Measurements from ENCODE around the gene ADAMTS15. TPM values are rescaled to one million over a fixed set of nuclear protein-coding genes. Genes with fewer than 3 reads are reported as not detected.
A peak's percentile ranks its signal among the peaks of the same experiment; 100 is the strongest.

The ADAMTS15 gene
- total RNA-seq, 2 donors from 2014 or later: 4.0 to 9.9 TPM

DNA sequence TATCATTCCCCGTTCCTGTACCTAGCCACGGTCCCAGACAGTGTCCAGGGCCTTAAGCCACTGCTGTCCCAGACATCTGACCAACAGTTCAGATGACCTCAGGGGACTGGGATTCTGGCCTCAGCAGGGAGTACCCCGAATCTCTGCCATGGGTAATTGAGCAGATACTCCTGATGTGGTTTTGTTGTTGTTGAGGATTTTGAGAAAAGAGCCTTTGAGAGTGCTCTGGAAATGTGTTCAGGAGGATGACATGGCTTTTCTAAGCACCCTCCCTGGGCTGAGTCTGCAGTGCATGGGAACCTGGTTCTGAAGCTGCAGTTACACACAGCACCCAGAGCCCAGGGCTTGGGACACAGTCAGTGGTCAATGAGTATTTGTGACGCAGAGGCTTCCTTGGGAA is 30.4 kb downstream of the ADAMTS15 start:
- peak; percentile 15 for DNase-seq
- H3K9me3 ChIP-seq: no peaks in the 10 kb centered on the region
- H3K4me3 ChIP-seq: no peak overlapping the region
- no peaks in the 10 kb centered on the region for H3K27me3 ChIP-seq
- H3K36me3 ChIP-seq: no peaks in the 10 kb centered on the region
- no peak overlapping the region for H3K9ac ChIP-seq (ENCODE audit: low read depth in 2 of 2, low read length in 2 of 2)
- TF ChIP-seq CTCF (IDR thresholded peaks at IDR 0.05): no peak
- H3K27ac ChIP-seq: no peak overlapping the region
- intact Hi-C loops (cut with DNase I): no loop called here
- H3K4me1 ChIP-seq: no peaks in the 10 kb centered on the region

DNA sequence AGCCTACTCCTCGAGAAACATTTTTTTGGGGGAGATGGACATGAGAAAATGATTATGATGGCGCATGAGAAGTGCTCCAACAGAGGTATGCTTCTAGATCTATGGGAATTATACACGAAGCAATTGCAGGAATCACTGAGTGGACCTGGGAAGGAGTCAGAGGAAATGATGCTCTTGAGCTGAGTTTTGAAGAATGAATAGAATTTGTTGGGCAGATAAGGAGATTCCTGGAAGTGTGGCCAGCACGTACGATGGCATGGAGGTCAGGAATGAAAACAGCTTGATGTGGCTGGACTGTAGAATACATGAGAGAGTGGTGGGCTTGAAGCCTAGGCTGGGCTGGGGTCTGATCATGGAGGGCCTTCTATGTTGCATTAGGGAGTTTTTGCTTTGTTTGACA is 31.7 kb downstream of the ADAMTS15 start:
- Histone ChIP-seq H3K4me1 (no peaks in the 10 kb centered on the region), H3K4me3 (no peak overlapping the region), H3K9ac (ENCODE audit: low read depth in 2 of 2, low read length in 2 of 2) (no peak overlapping the region), H3K27ac (no peak overlapping the region), H3K36me3 (no peaks in the 10 kb centered on the region), H3K9me3 (no peaks in the 10 kb centered on the region), H3K27me3 (no peaks in the 10 kb centered on the region)
- no peak for TF ChIP-seq CTCF (IDR thresholded peaks at IDR 0.05)
- DNase-seq: no peak
- intact Hi-C loops (cut with DNase I): no loop called here

GRCh38 chr11:130480711-130481140 is 32.3 kb downstream of the ADAMTS15 start:
- no peaks in the 10 kb centered on the region for H3K4me1 ChIP-seq
- no peak for TF ChIP-seq CTCF (IDR thresholded peaks at IDR 0.05)
- no peak overlapping the region for H3K9ac ChIP-seq (ENCODE audit: low read depth in 2 of 2, low read length in 2 of 2)
- H3K4me3 ChIP-seq: no peak overlapping the region
- no peaks in the 10 kb centered on the region for H3K27me3 ChIP-seq
- no peaks in the 10 kb centered on the region for H3K9me3 ChIP-seq
- no peak overlapping the region for H3K27ac ChIP-seq
- no peak for DNase-seq
- intact Hi-C loops (cut with DNase I): no loop called here
- no peaks in the 10 kb centered on the region for H3K36me3 ChIP-seq

DNA sequence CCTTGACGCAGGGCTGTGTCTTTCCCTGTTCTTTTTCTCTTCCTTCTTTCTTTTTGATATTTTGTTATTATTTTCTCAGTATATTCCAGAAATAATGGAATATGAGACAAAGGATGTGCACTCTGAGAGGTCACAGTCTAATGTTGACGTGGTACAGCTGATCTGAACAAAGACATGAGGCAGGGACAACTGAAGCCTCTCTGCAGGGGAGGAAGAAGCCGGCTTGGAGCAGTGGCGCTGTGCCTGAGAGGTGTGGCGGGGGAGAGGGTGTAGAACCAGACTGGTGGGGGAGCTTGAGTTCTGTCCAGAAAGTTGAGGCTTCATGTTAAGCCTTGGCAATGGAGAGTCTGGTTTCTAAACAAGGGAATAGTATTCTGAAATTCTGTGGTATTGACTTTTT is 34.7 kb downstream of the ADAMTS15 start:
- H3K4me1 ChIP-seq: no peaks in the 10 kb centered on the region
- DNase-seq: no peak
- no peaks in the 10 kb centered on the region for H3K36me3 ChIP-seq
- intact Hi-C loops (cut with DNase I): no loop called here
- TF ChIP-seq CTCF (IDR thresholded peaks at IDR 0.05): no peak
- H3K27me3 ChIP-seq: no peaks in the 10 kb centered on the region
- no peak overlapping the region for H3K27ac ChIP-seq
- no peak overlapping the region for H3K4me3 ChIP-seq
- no peak overlapping the region for H3K9ac ChIP-seq (ENCODE audit: low read depth in 2 of 2, low read length in 2 of 2)
- H3K9me3 ChIP-seq: no peaks in the 10 kb centered on the region

- intact Hi-C loops (cut with DNase I): no loop called here
- no peaks in the 10 kb centered on the region for H3K36me3 ChIP-seq
- no peaks in the 10 kb centered on the region for H3K9me3 ChIP-seq
- H3K27ac ChIP-seq: no peak overlapping the region
- no peak for TF ChIP-seq CTCF (IDR thresholded peaks at IDR 0.05)
- H3K27me3 ChIP-seq: no peaks in the 10 kb centered on the region
- no peak overlapping the region for H3K4me3 ChIP-seq
- DNase-seq: no peak
- no peak overlapping the region for H3K9ac ChIP-seq (ENCODE audit: low read depth in 2 of 2, low read length in 2 of 2)
- H3K4me1 ChIP-seq: peaks cover 5% of the 10 kb centered on the region
Observed at GRCh38 chr11:130485983-130486382, 37.5 kb downstream of the ADAMTS15 start.

DNA sequence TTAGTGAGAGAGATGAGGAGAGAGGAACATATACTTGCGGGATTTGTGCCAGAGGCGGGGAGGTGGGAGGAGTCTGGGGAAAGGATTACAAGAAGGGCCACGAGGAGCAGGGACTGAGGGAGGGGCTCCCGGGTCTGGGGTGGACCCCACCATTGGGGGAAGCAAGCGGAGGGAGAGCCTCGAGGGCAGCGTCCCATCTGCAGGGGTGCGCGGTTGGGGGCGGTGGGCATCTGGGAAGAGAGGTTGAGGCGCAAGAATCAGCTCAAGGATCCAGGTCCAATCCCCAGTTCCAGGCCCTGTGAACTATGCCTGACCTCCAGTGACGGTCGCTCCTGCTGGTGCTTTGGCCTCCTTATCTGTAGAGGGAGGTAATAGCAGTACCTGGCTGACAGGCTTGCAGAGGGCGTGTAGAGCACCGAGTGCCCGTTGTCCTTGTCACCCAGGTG is 38.0 kb downstream of the ADAMTS15 start:
- peak; percentile 29 for DNase-seq
- intact Hi-C loops (cut with DNase I): no loop called here
- H3K27me3 ChIP-seq: no peaks in the 10 kb centered on the region
- H3K9ac ChIP-seq (ENCODE audit: low read depth in 2 of 2, low read length in 2 of 2): no peak overlapping the region
- no peaks in the 10 kb centered on the region for H3K9me3 ChIP-seq
- no peaks in the 10 kb centered on the region for H3K36me3 ChIP-seq
- peaks cover 5% of the 10 kb centered on the region for H3K4me1 ChIP-seq
- TF ChIP-seq CTCF (IDR thresholded peaks at IDR 0.05): no peak
- H3K4me3 ChIP-seq: no peak overlapping the region
- no peak overlapping the region for H3K27ac ChIP-seq

All from colonic mucosa (tissue), 4 donors.